GM12873 (cell line): ENCODE measurements around the gene ZNF606.

Experiments used
- CTCF ChIP-seq: IDR thresholded peaks from 2 replicates; pipeline ENCODE4 v1.5.1; 2012; ENCODE audit warnings: low read depth, mild to moderate bottlenecking, moderate library complexity, low read length, control low read depth; ENCODE audit not compliant: insufficient read depth; ENCODE audit errors: missing control alignments

ZNF606 gene

DNA sequence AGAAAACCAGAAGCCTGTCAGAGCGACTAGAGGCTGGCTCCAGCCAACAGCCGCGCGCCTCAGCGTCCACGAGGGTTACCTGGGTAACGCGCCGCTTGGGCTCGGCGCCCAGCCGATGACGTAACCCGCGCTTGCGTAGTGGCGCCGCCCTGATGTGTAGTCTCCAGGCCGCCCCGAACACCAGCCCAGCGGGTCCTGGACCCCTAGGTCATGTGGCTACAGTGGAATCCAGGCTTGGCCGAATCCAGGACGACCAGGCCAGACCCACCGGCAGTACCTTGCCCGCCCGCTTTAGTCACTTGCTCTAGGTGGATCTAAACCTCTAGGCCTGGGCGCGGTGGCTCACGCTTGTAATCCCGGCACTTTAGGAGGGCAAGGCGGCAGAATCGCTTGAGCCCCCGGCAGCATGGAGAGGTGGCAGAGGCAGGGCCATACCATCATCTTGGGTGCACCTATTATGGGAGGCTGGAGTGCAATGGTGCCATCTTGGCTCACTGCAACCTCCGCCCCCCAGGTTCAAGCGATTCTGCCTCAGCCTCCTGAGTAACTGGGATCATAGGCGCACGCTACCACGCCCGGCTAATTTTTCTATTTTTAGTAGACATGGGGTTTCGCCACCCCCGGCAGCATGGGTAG is 7.2 kb upstream of the ZNF606 start:
- no peak for TF ChIP-seq CTCF

- no peak for TF ChIP-seq CTCF
Observed at GRCh38 chr19:58009301-58009665, 6.7 kb upstream of the ZNF606 start.

GRCh38 chr19:58007285-58007684 is 4.7 kb upstream of the ZNF606 start:
- no peak for TF ChIP-seq CTCF

DNA sequence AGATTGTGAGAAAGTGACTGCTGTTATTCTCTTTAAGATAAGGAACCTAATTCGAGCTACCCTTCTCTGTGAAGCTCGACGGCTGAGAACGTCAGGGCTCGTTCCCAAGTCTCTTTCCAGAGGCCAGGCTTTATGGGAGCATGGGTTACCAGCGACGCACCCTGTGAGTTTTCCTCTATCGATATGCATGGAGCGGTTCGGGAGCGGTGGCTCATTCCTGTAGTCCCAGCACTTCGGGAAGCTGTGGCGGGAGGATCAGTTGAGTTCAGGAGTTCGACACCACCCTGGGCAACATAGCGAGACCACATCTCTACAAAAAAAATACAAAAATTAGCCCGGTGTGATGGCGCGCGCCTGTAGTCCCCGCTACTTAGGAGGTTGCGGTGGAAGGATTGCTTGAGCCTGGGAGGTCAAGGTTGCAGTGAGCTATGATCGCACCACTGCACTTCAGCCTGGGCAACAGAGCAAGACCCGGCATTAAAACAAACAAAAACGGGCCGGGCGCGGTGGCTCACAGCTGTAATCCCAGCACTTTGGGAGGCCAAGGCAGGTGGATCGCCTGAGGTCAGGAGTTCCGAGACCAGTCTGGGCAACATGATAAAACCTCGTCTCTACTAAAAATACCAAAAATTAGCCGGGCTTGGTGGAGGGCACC is 681 bp upstream of the ZNF606 start:
- TF ChIP-seq CTCF, result no peak

- TF ChIP-seq CTCF, result no peak
Observed at GRCh38 chr19:58001895-58002369, 688 bp downstream of the ZNF606 start.

DNA sequence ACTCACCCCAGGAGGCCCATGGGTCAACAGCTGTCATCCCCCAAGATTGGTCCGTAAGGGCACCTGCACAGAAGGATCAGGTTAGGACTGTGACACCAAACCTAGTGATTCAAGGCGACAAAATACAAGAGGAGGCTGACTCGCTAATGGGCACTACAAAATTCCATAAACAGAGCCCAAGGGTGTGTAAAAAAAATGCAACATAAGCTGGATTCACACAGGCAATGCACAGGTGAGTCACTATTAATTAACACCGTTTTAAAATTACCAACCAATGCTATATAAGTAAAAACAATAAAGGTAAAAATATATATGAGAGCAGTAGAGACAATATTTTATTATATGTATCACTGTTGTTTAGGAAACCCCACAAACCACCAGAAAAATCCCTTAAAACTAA is 1.9 kb downstream of the ZNF606 start:
- no peak for TF ChIP-seq CTCF

GRCh38 chr19:57992841-57993240 is 9.8 kb downstream of the ZNF606 start:
- TF ChIP-seq CTCF, result no peak
